Stimulated activated naive CD4-positive, alpha-beta T cell treated with Interleukin-2 at 50 U/mL for 16 hours (primary cell): ENCODE data around the gene OR14K1.
"Not testable (repeated sequence)": the region's sequence is repeated elsewhere in the genome, so short reads cannot be mapped to it uniquely, and the experiment has no call there.

Experiments used
- DNase-seq: peaks from one replicate; lab custom pipeline; 2025; lab: John Stamatoyannopoulos, UW

Gene OR14K1

GRCh38 chr1:247738315-247738714 lies at the start of gene OR14K1:
OR14K1 (plus strand) TSS chr1:247738615; CDS start chr1:247738615, 0 bp downstream.
- DNase-seq = no peak

GRCh38 chr1:247701338-247701737 lies 37.1 kb upstream of the OR14K1 start:
- no peak for DNase-seq

DNA sequence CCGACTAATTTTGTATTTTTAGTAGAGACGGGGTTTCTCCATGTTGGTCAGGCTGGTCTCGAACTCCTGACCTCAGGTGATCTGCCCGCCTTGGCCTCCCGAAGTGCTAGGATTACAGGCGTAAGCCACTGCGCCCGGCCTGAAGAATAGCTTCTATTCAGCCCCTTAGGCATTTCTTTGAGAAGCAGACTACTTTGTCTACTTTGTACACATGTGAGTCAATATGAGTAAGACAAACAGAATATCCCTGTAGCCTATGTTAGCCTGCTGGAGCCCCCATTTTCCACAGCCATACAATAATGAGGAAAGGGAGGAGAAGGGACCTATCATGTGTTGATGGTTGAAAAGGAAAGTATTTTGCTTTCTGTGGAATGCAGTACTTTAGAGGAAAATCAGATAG lies 27.7 kb upstream of the OR14K1 start:
- DNase-seq = not testable (repeated sequence)

DNA sequence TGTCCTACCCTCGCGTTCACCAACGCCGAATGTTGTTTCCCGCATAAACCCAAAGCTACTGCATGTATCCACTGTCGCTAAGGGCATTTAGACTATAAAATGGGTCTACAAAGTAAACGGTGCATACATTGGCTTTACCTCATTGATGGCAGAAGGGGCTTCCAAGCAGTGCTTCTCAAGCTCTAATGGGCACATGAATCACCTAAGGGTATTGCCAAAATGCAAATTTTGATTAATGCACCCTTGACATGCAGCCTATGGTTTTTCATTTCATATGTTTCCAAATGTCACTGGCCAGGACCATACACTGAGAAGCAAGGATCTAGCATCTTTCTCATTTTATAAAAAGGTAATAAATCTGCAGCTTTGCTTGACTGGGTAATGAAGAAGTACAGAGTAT lies 24.7 kb upstream of the OR14K1 start:
- no peak for DNase-seq

- no peak for DNase-seq
Measured at GRCh38 chr1:247716546-247716945, 21.9 kb upstream of the OR14K1 start, which contains the start of gene OR6F1. OR6F1 (minus strand) TSS chr1:247716646; CDS start chr1:247712755, 3,891 bp downstream.

GRCh38 chr1:247721222-247721621 lies 17.2 kb upstream of the OR14K1 start:
- DNase-seq = no peak

DNA sequence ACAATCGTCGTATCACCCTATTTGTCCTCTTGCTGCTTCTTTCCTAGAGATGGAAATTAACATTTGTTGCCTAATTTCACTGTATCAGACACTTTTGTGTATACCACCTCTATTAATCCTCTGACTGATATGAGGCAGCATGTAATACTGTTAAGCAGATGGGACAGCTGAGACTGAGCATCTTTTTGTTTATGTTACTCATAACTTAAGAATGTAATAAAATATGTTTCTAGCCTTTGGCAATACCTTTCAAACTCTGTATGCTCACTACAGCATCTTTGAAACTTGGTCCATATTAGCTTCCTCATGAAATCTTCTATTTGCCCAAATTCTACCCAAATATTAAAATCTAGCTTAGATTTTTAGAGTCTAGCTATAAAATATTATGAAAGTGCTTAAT lies 2.3 kb downstream of the OR14K1 start:
- no peak for DNase-seq

- DNase-seq = no peak
Measured at GRCh38 chr1:247741756-247742155, 3.3 kb downstream of the OR14K1 start.

DNA sequence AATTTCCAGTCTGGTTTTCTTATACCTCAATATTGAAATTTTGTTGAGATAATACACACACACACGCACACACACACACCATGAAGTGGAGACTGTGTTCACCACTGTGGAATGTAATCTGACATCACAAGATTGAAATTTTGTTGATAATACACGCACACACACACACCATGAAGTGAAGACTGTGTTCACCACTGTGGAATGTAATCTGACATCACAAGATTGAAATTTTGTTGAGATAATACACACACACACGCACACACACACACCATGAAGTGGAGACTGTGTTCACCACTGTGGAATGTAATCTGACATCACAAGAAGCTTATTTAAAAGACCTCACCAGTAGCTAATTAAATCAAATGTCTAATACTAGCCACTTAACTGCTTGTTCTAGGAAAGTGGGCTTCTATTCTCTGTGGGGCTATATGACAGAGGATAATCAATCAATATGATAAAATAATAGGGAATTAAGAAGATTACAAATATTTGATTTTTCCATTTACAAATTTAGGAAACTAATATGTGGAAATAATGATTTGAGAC lies 3.9 kb downstream of the OR14K1 start:
- DNase-seq = not testable (repeated sequence)

GRCh38 chr1:247746391-247746935 lies 8.0 kb downstream of the OR14K1 start:
- no peak for DNase-seq

DNA sequence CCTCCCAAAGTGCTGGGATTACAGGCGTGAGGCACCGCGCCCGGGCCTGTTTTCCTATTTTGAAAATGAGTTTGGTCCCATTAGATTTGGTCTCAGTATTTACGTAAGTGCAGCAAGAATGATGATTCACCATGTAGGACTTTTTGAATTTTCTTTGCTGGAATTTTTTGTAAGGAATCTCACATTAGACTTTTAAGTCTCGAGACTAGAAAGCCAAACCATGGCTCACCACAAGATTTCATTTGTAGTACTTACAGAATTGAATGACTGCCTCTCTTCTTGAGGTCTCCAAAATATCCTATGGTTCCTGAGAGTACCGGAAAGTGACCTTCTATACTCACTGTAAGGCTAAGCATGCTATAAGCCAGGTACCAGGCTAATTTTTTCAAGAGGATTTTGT lies 9.2 kb downstream of the OR14K1 start:
- DNase-seq = no peak

DNA sequence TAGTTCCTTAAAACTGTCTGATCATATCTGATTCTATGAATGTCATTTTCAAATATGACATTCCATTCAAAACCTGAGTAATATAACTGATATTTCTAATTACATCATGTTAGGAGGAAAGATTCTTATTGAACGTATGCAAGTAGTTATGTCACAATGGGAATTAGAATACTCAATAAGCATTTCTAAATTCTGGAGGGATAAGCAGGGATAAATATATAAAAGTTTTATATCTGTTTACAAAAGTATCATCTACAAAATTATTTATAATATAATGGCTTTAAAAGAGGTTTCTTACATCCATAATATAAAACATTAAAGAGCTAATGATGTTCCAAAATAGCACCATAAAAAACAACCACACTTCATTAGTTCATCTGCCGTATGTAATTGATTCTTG lies 9.6 kb downstream of the OR14K1 start, which contains the start of gene OR14A2:
Gene OR14A2, minus strand, starts transcription at position 101 of the 400 bp plus-strand sequence.
- no peak for DNase-seq

- no peak for DNase-seq
Measured at GRCh38 chr1:247749870-247750269, 11.5 kb downstream of the OR14K1 start.

- DNase-seq = not testable (repeated sequence)
Measured at GRCh38 chr1:247754311-247754710, 15.9 kb downstream of the OR14K1 start.

DNA sequence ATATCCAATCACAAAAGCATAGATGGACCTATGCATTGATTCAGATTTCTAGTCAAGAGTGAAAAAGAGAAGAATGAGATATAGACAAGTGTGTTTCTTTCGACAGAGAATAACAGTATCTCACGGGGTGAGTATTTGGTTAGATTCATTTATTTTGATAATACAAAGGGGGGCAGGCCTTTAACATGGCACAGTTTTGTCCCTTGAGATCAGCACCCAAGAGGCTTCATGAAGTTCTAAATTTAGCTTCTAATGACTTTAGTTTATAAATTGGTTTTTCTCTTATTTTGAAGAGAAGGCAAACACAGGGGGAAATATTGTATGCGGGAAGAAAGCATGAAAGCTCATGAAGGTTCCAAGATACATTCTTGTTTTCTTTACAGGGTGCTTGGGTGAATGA lies 22.0 kb downstream of the OR14K1 start, which contains the start of gene OR1C1:
Gene OR1C1, minus strand, starts transcription at position 101 of the 400 bp plus-strand sequence. CDS start 2,150 bp downstream, outside the sequence.
- no peak for DNase-seq

DNA sequence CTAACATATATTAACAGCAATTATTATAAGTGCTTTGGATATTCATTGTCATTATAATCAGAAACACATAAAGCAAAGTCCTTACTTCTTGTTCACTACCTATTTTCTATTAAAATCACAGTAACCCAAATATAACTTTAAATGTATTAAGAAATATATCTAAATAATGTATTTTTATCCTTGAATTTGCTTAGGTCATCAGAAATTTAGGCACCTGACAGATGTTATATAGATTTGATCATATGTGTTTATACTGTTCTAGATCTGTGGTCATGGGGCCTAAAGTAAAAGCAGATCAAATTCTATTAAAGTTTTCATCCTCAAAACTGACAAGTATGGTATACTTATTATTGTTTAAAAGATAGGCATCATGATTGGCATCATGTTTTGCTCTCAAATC lies 31.2 kb downstream of the OR14K1 start:
- no peak for DNase-seq
